Neural progenitor cell (in vitro differentiated cells): Measurements from ENCODE around the gene OR14J1. TPM values are rescaled to one million over a fixed set of nuclear protein-coding genes. Genes with fewer than 3 reads are reported as not detected.

Source experiments
- DNase-seq: peaks from one replicate; pipeline ENCODE4 v3.0.0-alpha.2; 2016; ENCODE audit warnings: low spot score
- H2AFZ ChIP-seq: fragments of 200-600 bp; sonication (generic); replicated peaks from 2 replicates; pipeline ENCODE4 v1.6.1; 2016; ENCODE audit warnings: antibody characterized with exemption
- H3F3A ChIP-seq: fragments of 200-600 bp; sonication (generic); 2 replicates; pipeline ENCODE4 v1.6.1; 2016; ENCODE audit warnings: antibody characterized with exemption, low read depth
- H3K27ac ChIP-seq: fragments of 200-600 bp; sonication (generic); 2 replicates; pipeline ENCODE4 v1.5.1; 2016; ENCODE audit warnings: mild to moderate bottlenecking
- H3K27me3 ChIP-seq: fragments of 200-600 bp; sonication (generic); 2 replicates; pipeline ENCODE4 v1.6.1; 2016; ENCODE audit warnings: mild to moderate bottlenecking, moderate library complexity
- H3K36me3 ChIP-seq: fragments of 200-600 bp; sonication (generic); 2 replicates; pipeline ENCODE4 v1.5.1; 2016
- H3K4me1 ChIP-seq: fragments of 200-600 bp; sonication (generic); 2 replicates; pipeline ENCODE4 v1.6.1; 2016; ENCODE audit warnings: mixed run types
- H3K4me2 ChIP-seq: fragments of 200-600 bp; sonication (generic); 2 replicates; pipeline ENCODE4 v1.6.1; 2016
- H3K4me3 ChIP-seq: fragments of 200-600 bp; sonication (generic); 2 replicates; pipeline ENCODE4 v1.5.1; 2016
- H3K79me2 ChIP-seq: fragments of 200-600 bp; sonication (generic); 2 replicates; pipeline ENCODE4 v1.6.1; 2016; ENCODE audit warnings: low read depth
- H3K9ac ChIP-seq: fragments of 200-600 bp; sonication (generic); 2 replicates; pipeline ENCODE4 v1.6.1; 2016
- H3K9me3 ChIP-seq: fragments of 200-600 bp; sonication (generic); 2 replicates; pipeline ENCODE4 v1.5.1; 2016; ENCODE audit warnings: low read depth
- H4K20me1 ChIP-seq: fragments of 200-600 bp; sonication (generic); 2 replicates; pipeline ENCODE4 v1.6.1; 2016; ENCODE audit warnings: low read depth
- H3K27ac Mint-ChIP-seq: 3 replicates; pipeline ENCODE4 v1.8.0; 2021; ENCODE audit warnings: mixed read lengths
- H3K27me3 Mint-ChIP-seq: 2 replicates; pipeline ENCODE4 v1.8.0; 2022; ENCODE audit warnings: low read depth, mild to moderate bottlenecking, inconsistent platforms, moderate library complexity, mixed read lengths; ENCODE audit not compliant: insufficient read depth
- H3K36me3 Mint-ChIP-seq: 3 replicates; pipeline ENCODE4 v1.8.0; 2021; ENCODE audit warnings: mixed read lengths
- H3K4me1 Mint-ChIP-seq: 3 replicates; pipeline ENCODE4 v1.8.0; 2021; ENCODE audit warnings: mixed read lengths
- H3K4me3 Mint-ChIP-seq: 3 replicates; pipeline ENCODE4 v1.8.0; 2021; ENCODE audit warnings: mild to moderate bottlenecking, moderate library complexity, mixed read lengths
- H3K9me3 Mint-ChIP-seq: 3 replicates; pipeline ENCODE4 v1.8.0; 2020; ENCODE audit warnings: mixed read lengths
- CTCF ChIP-seq: fragments of 200-600 bp; sonication (generic); IDR thresholded peaks from 2 replicates; pipeline ENCODE4 v1.5.1; 2017; ENCODE audit warnings: antibody characterized with exemption, mild to moderate bottlenecking
- EZH2 ChIP-seq: fragments of 200-600 bp; sonication (generic); IDR thresholded peaks from 2 replicates; pipeline ENCODE4 v1.6.1; 2017; ENCODE audit warnings: antibody characterized with exemption, mild to moderate bottlenecking, moderate library complexity
- EZH2phosphoT487 ChIP-seq: fragments of 200-600 bp; sonication (generic); IDR thresholded peaks from 2 replicates; pipeline ENCODE4 v1.6.1; 2017; ENCODE audit warnings: antibody characterized with exemption
- total RNA-seq: library from RNA; depleted of rRNA; stranded (reverse); fragments of >200 nt; gene quantifications from 2 replicates; pipeline ENCODE4 v1.2.3, GENCODE V29; 2015; ENCODE audit warnings: low replicate concordance

OR14J1 gene, protein sequence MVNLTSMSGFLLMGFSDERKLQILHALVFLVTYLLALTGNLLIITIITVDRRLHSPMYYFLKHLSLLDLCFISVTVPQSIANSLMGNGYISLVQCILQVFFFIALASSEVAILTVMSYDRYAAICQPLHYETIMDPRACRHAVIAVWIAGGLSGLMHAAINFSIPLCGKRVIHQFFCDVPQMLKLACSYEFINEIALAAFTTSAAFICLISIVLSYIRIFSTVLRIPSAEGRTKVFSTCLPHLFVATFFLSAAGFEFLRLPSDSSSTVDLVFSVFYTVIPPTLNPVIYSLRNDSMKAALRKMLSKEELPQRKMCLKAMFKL
- total RNA-seq = 0.03 TPM in 1 of 2 replicates, not detected in the other

DNA sequence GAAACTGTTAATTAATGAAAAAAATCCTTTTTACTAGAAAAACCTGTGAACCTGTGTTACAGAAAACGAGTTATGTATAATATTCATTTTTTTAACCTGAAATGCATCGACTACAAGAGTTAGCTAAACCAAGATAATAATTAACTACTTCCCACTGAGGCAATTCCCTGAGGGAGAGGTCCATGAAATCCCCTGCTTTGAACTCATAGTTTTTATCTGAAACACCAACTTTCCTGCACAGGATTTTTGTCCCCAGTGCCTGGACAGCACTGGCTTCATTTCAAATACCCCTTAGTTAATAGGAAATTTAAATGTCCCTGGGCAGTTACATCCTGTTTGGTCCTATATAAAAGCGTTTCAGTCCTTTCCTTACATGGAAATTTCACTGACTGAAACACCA lies at the start of gene OR14J1:
TSS of gene OR14J1 (plus strand) at position 386 of the 400 bp plus-strand sequence. CDS start 4,989 bp downstream, outside the sequence.
- no peak within 1 kb of the TSS for H3K9ac ChIP-seq
- no peak within 1 kb of the TSS for H2AFZ ChIP-seq
- H3K4me3 ChIP-seq = no peak within 1 kb of the TSS
- Mint-ChIP-seq H3K36me3 (no peaks in the 10 kb centered on the region), H3K9me3 (no peaks in the 10 kb centered on the region), H3K27ac (no peak within 1 kb of the TSS), H3K4me3 (no peak within 1 kb of the TSS), H3K4me1 (no peaks in the 10 kb centered on the region), H3K27me3 (no peaks in the 10 kb centered on the region)
- no peaks in the 10 kb centered on the region for H3K4me1 ChIP-seq
- H3K27me3 ChIP-seq = no peaks in the 10 kb centered on the region
- no peak within 1 kb of the TSS for H3K4me2 ChIP-seq
- no peak for DNase-seq
- H3K27ac ChIP-seq = no peak within 1 kb of the TSS
- no peak for TF ChIP-seq EZH2
- no peak for TF ChIP-seq EZH2phosphoT487
- TF ChIP-seq CTCF = no peak
- H4K20me1 ChIP-seq = no peaks in the 10 kb centered on the region
- H3K36me3 ChIP-seq = no peaks in the 10 kb centered on the region
- H3K79me2 ChIP-seq = no peaks in the 10 kb centered on the region
- H3K9me3 ChIP-seq = no peaks in the 10 kb centered on the region
- H3F3A ChIP-seq = no peaks in the 10 kb centered on the region

DNA sequence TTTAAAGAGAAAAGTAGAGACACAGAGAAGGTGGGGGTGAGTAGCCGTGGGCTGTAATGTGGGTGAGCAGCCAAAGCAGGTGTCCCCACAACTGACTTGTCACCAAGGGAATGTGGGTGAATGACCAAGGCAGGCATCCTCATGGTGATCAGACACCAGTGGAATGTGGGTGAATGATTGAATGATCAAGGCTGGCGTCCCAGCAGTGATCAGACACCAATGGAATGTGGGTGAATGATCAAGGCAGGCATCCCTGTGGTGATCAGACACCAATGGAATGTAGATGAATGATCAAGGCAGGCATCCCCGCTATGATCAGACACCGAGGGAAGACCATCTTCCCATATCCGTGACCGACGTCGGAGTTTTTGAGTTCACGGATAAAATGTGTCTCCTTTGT lies 49.8 kb upstream of the OR14J1 start:
- H3K9me3 ChIP-seq = no peaks in the 10 kb centered on the region
- H3K4me3 ChIP-seq = no peak overlapping the region
- TF ChIP-seq CTCF (no peak), EZH2phosphoT487 (no peak), EZH2 (no peak)
- Mint-ChIP-seq H3K27me3 (peaks cover 2% of the 10 kb centered on the region), H3K4me1 (no peaks in the 10 kb centered on the region), H3K9me3 (peaks cover 14% of the 10 kb centered on the region), H3K36me3 (no peaks in the 10 kb centered on the region), H3K27ac (no peak overlapping the region), H3K4me3 (no peak overlapping the region)
- no peak overlapping the region for H3K4me2 ChIP-seq
- no peaks in the 10 kb centered on the region for H3K79me2 ChIP-seq
- no peak overlapping the region for H3K27ac ChIP-seq
- DNase-seq = no peak
- no peaks in the 10 kb centered on the region for H3K36me3 ChIP-seq
- H2AFZ ChIP-seq = no peak overlapping the region
- no peaks in the 10 kb centered on the region for H3F3A ChIP-seq
- no peaks in the 10 kb centered on the region for H3K4me1 ChIP-seq
- H3K27me3 ChIP-seq = no peaks in the 10 kb centered on the region
- no peaks in the 10 kb centered on the region for H4K20me1 ChIP-seq
- H3K9ac ChIP-seq = no peak overlapping the region

DNA sequence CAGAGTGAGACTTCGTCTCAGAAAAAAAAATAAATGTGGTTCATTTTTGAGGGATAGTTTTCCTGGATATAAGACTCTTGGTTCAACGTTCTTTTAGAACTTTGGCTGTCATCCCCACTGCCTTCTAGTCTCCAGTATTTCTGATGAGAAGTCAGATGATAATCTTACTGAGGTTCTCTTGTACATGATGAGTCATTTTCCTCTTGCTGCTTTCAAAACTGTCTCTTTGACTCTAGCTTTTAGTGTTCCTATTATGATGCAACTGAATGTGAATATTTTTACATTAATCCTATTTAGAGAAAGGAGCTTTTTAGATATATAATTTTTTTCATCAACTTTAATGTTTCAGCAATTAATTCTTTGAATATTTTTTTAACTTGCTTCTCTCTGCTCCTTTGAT lies 46.0 kb upstream of the OR14J1 start:
- Histone ChIP-seq H3K36me3 (no peaks in the 10 kb centered on the region), H4K20me1 (no peaks in the 10 kb centered on the region), H3K9ac (no peak overlapping the region), H3K27me3 (no peaks in the 10 kb centered on the region), H3K4me2 (no peak overlapping the region), H3K79me2 (no peaks in the 10 kb centered on the region), H3K4me3 (no peak overlapping the region), H3K4me1 (no peaks in the 10 kb centered on the region), H3K9me3 (no peaks in the 10 kb centered on the region), H3F3A (no peaks in the 10 kb centered on the region), H2AFZ (no peak overlapping the region), H3K27ac (no peak overlapping the region)
- Mint-ChIP-seq H3K4me3 (no peak overlapping the region), H3K9me3 (peaks cover 12% of the 10 kb centered on the region), H3K27ac (no peak overlapping the region), H3K27me3 (peaks cover 2% of the 10 kb centered on the region), H3K4me1 (no peaks in the 10 kb centered on the region), H3K36me3 (no peaks in the 10 kb centered on the region)
- no peak for DNase-seq
- TF ChIP-seq EZH2phosphoT487 = no peak
- no peak for TF ChIP-seq CTCF
- no peak for TF ChIP-seq EZH2
